PFSK-1 (cell line): ENCODE measurements around the gene SCNN1B.

Experiments used
- POLR2AphosphoS5 ChIP-seq: IDR thresholded peaks from 2 replicates; pipeline ENCODE4 v1.6.1; 2012; ENCODE audit warnings: low read depth, mild to moderate bottlenecking, control low read depth, low read length, moderate library complexity
- TAF1 ChIP-seq: IDR thresholded peaks from 2 replicates; pipeline ENCODE4 v1.6.1; 2012; ENCODE audit warnings: low read length, control low read depth, borderline replicate concordance; ENCODE audit not compliant: insufficient read depth
- TF ChIP-seq, protein P1 (sequence below), 2 experiments: IDR thresholded peaks; 2 replicates each; pipeline versions ENCODE4 v1.6.1 to v1.8.0; 2011 to 2012; ENCODE audit warnings: low read depth in 2 of 2, low read length in 2 of 2, control low read depth in 1 of 2, inconsistent platforms in 1 of 2, mild to moderate bottlenecking in 1 of 2, moderate library complexity in 1 of 2; ENCODE audit not compliant: insufficient read depth in 1 of 2

DNA sequence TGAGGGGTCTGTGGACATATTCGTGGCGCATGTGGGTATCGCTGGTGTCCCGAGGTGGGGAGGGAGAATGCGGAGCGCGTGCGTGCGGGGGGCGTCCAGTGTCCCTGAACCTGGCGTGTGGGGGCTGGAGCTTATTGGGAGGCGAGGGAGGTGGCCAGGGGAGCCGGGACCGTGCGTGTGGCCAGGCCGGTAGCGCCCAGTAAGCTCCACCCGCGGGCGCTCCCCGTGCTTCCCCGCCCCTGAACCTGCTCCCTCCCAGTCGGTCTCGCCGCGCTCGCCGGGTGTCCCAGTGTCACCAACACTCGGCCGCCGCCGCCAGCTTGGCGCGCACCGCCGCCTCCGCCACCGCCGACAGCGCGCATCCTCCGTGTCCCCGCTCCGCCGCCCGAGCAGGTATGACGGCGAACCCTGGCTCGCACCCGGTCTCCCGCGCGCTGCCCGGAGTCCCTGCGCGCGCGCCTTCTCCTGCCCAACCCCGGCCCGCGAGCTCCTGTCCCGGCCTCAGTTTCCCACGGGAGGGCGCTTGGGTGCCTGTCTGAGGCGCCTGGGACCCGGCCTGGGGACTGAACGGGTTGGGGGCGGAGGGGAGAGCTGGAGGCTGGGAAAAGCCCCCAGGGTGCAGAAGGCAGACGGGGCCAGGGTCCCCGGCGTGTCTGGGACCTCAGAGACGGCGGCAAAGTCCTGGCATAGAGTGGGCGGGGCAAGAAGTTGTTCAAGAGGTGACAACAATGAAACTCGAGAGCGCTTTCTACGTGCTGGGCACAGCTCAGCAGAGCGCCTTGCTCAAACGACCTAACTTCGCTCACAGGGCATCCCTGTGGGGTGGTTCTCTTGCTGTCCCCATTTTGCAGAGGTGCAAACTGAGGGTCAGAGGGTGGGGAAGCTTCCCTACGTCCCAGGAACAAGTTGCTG, at the start of gene SCNN1B:
- TF ChIP-seq POLR2AphosphoS5: no peak
- TF ChIP-seq, protein P1, sequence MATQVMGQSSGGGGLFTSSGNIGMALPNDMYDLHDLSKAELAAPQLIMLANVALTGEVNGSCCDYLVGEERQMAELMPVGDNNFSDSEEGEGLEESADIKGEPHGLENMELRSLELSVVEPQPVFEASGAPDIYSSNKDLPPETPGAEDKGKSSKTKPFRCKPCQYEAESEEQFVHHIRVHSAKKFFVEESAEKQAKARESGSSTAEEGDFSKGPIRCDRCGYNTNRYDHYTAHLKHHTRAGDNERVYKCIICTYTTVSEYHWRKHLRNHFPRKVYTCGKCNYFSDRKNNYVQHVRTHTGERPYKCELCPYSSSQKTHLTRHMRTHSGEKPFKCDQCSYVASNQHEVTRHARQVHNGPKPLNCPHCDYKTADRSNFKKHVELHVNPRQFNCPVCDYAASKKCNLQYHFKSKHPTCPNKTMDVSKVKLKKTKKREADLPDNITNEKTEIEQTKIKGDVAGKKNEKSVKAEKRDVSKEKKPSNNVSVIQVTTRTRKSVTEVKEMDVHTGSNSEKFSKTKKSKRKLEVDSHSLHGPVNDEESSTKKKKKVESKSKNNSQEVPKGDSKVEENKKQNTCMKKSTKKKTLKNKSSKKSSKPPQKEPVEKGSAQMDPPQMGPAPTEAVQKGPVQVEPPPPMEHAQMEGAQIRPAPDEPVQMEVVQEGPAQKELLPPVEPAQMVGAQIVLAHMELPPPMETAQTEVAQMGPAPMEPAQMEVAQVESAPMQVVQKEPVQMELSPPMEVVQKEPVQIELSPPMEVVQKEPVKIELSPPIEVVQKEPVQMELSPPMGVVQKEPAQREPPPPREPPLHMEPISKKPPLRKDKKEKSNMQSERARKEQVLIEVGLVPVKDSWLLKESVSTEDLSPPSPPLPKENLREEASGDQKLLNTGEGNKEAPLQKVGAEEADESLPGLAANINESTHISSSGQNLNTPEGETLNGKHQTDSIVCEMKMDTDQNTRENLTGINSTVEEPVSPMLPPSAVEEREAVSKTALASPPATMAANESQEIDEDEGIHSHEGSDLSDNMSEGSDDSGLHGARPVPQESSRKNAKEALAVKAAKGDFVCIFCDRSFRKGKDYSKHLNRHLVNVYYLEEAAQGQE (IDR thresholded peaks at IDR 0.05; ENCODE audit: insufficient read depth in 1 of 2, low read depth in 2 of 2, low read length in 2 of 2): no peak
- no peak for TF ChIP-seq TAF1
